ENCODE measurements around the gene CCL18. TPM values are rescaled to one million over a fixed set of nuclear protein-coding genes. Genes with fewer than 3 reads are reported as not detected.

Gene CCL18
- total and polyA plus RNA-seq, 10 of the 15 experiments (the other 5 are each of a cell fraction or from before 2014, with no cell fraction given) = 0.26 TPM; not detected in 9

DNA sequence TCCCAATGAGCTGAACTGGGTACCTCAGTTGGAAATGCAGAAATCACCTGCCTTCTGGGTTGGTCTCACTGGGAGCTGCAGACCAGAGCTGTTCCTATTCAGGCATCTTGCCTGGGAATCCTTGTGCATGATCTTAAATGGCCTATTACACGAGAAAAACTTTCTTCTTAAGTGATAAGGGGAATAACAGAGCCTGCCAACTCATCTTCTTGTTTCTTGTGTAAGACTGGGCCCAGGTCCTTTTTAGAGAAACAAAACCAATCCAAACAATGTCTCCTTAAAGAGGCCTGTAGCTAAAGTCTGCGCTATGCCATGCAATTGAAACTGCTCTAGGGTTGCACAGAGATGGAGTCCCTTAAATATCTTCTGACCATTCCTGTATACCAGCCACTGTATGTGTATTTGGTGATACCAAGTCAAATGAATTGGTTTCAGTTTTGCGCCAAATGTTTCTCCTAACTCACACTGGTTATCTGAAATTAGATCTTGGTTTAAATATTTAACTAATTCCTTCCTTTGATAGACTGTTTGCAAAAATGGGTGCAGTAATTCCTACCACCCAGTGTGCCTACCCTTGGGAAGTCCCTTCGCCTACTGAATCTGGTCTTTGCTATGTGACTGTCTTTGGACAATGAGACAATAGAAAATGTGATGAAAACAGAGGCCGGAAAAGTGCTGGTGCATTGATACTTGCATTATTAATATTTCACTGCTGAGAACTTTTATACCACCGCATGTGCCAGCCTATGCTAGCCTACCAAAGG lies 39.8 kb upstream of the CCL18 start:
- in situ Hi-C loops (cut with MboI) (no loop called here), intact Hi-C loops (cut with micrococcal nuclease; ENCODE audit: unreplicated experiment) (no loop called here)
- no peak overlapping the region for H3K27ac ChIP-seq (ENCODE audit: control insufficient read depth, insufficient read depth)
- DNase-seq (ENCODE audit: low read depth, low spot score) = no peak
- 49% methylated on average over 6 of the region's 6 CpGs for WGBS (ENCODE audit: insufficient coverage, insufficient replicate concordance, low lambda C conversion rate, missing lambda C conversion rate)
- H3K79me2 ChIP-seq (ENCODE audit: control insufficient read depth, insufficient read depth, low read length) = no peaks in the 10 kb centered on the region
- ChIA-PET SMC1A (ENCODE audit: uncharacterized antibody, unreplicated experiment) (interaction anchor here (2.4 kb wide), 1 partner anchor 9 kb away, joined by 8 read pairs; no protein-coding TSS in a partner anchor), CTCF (interaction anchor here (0.5 to 1.9 kb wide), 3 partner anchors 48 to 95 kb away, joined by 3 to 4 read pairs (median 3); no protein-coding TSS in a partner anchor), POLR2A (no interaction called here), RAD21 (ENCODE audit: unreplicated experiment) (no interaction called here)
- no peaks in the 10 kb centered on the region for H4K20me1 ChIP-seq (ENCODE audit: control insufficient read depth, insufficient read depth)
- H3K4me2 ChIP-seq (ENCODE audit: control insufficient read depth, insufficient read depth) = no peak overlapping the region
- no peak for FAIRE-seq
- no peaks in the 10 kb centered on the region; a peak in 1 of 4 replicates for H3K27me3 ChIP-seq (replicated peaks in 1 of 2; ENCODE audit: control insufficient read depth in 2 of 2, insufficient read depth in 2 of 2, low read length in 1 of 2)
- H3K4me3 ChIP-seq = no peak overlapping the region
- TF ChIP-seq, protein P1, sequence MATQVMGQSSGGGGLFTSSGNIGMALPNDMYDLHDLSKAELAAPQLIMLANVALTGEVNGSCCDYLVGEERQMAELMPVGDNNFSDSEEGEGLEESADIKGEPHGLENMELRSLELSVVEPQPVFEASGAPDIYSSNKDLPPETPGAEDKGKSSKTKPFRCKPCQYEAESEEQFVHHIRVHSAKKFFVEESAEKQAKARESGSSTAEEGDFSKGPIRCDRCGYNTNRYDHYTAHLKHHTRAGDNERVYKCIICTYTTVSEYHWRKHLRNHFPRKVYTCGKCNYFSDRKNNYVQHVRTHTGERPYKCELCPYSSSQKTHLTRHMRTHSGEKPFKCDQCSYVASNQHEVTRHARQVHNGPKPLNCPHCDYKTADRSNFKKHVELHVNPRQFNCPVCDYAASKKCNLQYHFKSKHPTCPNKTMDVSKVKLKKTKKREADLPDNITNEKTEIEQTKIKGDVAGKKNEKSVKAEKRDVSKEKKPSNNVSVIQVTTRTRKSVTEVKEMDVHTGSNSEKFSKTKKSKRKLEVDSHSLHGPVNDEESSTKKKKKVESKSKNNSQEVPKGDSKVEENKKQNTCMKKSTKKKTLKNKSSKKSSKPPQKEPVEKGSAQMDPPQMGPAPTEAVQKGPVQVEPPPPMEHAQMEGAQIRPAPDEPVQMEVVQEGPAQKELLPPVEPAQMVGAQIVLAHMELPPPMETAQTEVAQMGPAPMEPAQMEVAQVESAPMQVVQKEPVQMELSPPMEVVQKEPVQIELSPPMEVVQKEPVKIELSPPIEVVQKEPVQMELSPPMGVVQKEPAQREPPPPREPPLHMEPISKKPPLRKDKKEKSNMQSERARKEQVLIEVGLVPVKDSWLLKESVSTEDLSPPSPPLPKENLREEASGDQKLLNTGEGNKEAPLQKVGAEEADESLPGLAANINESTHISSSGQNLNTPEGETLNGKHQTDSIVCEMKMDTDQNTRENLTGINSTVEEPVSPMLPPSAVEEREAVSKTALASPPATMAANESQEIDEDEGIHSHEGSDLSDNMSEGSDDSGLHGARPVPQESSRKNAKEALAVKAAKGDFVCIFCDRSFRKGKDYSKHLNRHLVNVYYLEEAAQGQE (IDR thresholded peaks at IDR 0.05; ENCODE audit: low read depth, low read length) = no peak
- TF ChIP-seq EP300 (IDR thresholded peaks at IDR 0.05; ENCODE audit: borderline replicate concordance in 1 of 2, control insufficient read depth in 1 of 2, low read depth in 2 of 2, low read length in 2 of 2) (no peak), RELA (IDR thresholded peaks at IDR 0.05; ENCODE audit: borderline replicate concordance, partially characterized antibody) (no peak), ASH2L (IDR thresholded peaks at IDR 0.05; ENCODE audit: borderline replicate concordance, low read depth) (no peak), SIN3A (IDR thresholded peaks at IDR 0.05; ENCODE audit: low read depth, low read length) (no peak), SMC3 (IDR thresholded peaks at IDR 0.05; ENCODE audit: borderline replicate concordance, low read length) (no peak), BHLHE40 (IDR thresholded peaks at IDR 0.05; ENCODE audit: borderline replicate concordance in 1 of 2, low read depth in 2 of 2, low read length in 1 of 2) (no peak), SMAD1 (IDR thresholded peaks at IDR 0.05; ENCODE audit: low read depth, partially characterized antibody) (no peak), GATAD2B (conservative IDR thresholded peaks at IDR 0.05; ENCODE audit: low read depth) (no peak), JUND (IDR thresholded peaks at IDR 0.05; ENCODE audit: low read depth, low read length) (no peak)
- no TSS peak for BruUV-seq (replicated peaks)
- H3K36me3 ChIP-seq (ENCODE audit: control insufficient read depth in 2 of 2, insufficient read depth in 2 of 2, low read length in 1 of 2) = no peaks in the 10 kb centered on the region
- no peak overlapping the region for H2AFZ ChIP-seq (ENCODE audit: control insufficient read depth, low read depth, low read length)
- no peak for ATAC-seq
- H3K4me1 ChIP-seq (ENCODE audit: control insufficient read depth, insufficient read depth, low read length) = no peaks in the 10 kb centered on the region
- no peak overlapping the region for H3K9ac ChIP-seq (ENCODE audit: control insufficient read depth, insufficient read depth, low read length)
- H3K9me3 ChIP-seq (replicated peaks; ENCODE audit: control insufficient read depth, insufficient read depth, low read length) = no peaks in the 10 kb centered on the region; the same call in 2 of the 3 replicates

Measured in GM12878 (cell line).